A673 (cell line): ENCODE results near the gene FRMD3. TPM values are rescaled to one million over a fixed set of nuclear protein-coding genes. Genes with fewer than 3 reads are reported as not detected.

Experiments used
- BruUV-seq: library from RNA; stranded (reverse); fragments of 400-500 nt; replicated peaks from 2 replicates; lab custom pipeline; 2021; lab: Mats Ljungman, UMichigan
- CTCF ChIA-PET: fragments of 300-600 bp; sonication (Branson Sonifier 250); formaldehyde crosslinking; loops from one replicate; lab custom pipeline; 2022; ENCODE audit warnings: antibody characterized with exemption; lab: Charles Lee
- POLR2A ChIA-PET: fragments of 300-600 bp; sonication (Branson Sonifier 250); formaldehyde crosslinking; loops from one replicate; lab custom pipeline; 2022; ENCODE audit warnings: antibody characterized with exemption; ENCODE audit not compliant: low non-redundant PET; lab: Charles Lee
- DNase-seq: peaks from one replicate; pipeline ENCODE4 v3.0.0-alpha.2; 2015; ENCODE audit warnings: low spot score
- H3K27ac ChIP-seq: fragments of 200-600 bp; sonication (generic); 2 replicates; pipeline ENCODE4 v1.5.1; 2016; ENCODE audit warnings: mixed run types, low read depth, mild to moderate bottlenecking, mixed read lengths, antibody characterized with exemption, low read length; ENCODE audit not compliant: poor library complexity, severe bottlenecking
- H3K27me3 ChIP-seq: fragments of 200-600 bp; sonication (generic); replicated peaks from 2 replicates; pipeline ENCODE4 v1.6.1; 2017; ENCODE audit warnings: mixed run types, low read depth, mild to moderate bottlenecking, mixed read lengths, antibody characterized with exemption, low read length; ENCODE audit not compliant: insufficient read depth, poor library complexity
- H3K36me3 ChIP-seq: fragments of 200-600 bp; sonication (generic); 2 replicates; pipeline ENCODE4 v1.6.1; 2016; ENCODE audit warnings: mixed run types, mild to moderate bottlenecking, mixed read lengths, antibody characterized with exemption, low read length; ENCODE audit not compliant: insufficient read depth, poor library complexity, severe bottlenecking
- H3K4me1 ChIP-seq: fragments of 200-600 bp; sonication (generic); 2 replicates; pipeline ENCODE4 v1.6.1; 2017; ENCODE audit warnings: mixed run types, mild to moderate bottlenecking, mixed read lengths, antibody characterized with exemption, low read length; ENCODE audit not compliant: insufficient read depth, poor library complexity, severe bottlenecking
- H3K4me3 ChIP-seq: fragments of 200-600 bp; sonication (generic); 2 replicates; pipeline ENCODE4 v1.5.1; 2016; ENCODE audit warnings: low read depth, mixed run types, mild to moderate bottlenecking, mixed read lengths, low read length; ENCODE audit not compliant: poor library complexity, severe bottlenecking
- H3K9me3 ChIP-seq: fragments of 200-600 bp; sonication (generic); 2 replicates; pipeline ENCODE4 v1.6.1; 2016; ENCODE audit warnings: mixed run types, low read depth, mild to moderate bottlenecking, mixed read lengths, antibody characterized with exemption, low read length; ENCODE audit not compliant: poor library complexity, severe bottlenecking
- CTCF ChIP-seq: fragments of 300-800, 200-600 bp; sonication (generic); conservative IDR thresholded peaks from 2 replicates; pipeline ENCODE4 v1.5.1; 2017; ENCODE audit warnings: low read depth, mild to moderate bottlenecking, antibody characterized with exemption, low read length, moderate library complexity, mixed read lengths
- EZH2 ChIP-seq: fragments of 200-600 bp; sonication (generic); IDR thresholded peaks from 2 replicates; pipeline ENCODE4 v1.6.1; 2017; ENCODE audit warnings: borderline replicate concordance, low read depth, mild to moderate bottlenecking, mixed read lengths, antibody characterized with exemption, low read length; ENCODE audit not compliant: poor library complexity, severe bottlenecking
- intact Hi-C: fragments of 100-400 bp; cut with micrococcal nuclease; formaldehyde crosslinking; loops from one replicate; pipeline ENCODE4 v1.10.0; 2022; ENCODE audit not compliant: unreplicated experiment
- total RNA-seq: library from RNA; stranded (reverse); gene quantifications from 2 replicates; pipeline ENCODE4 v1.2.3, GENCODE V29; 2021

The FRMD3 gene
- total RNA-seq, 1 experiment from 2014 or later: 1.0 TPM

- CTCF ChIA-PET: interaction anchor here (1.2 kb wide), 1 partner anchor 325 kb away, joined by 5 read pairs; no protein-coding TSS in a partner anchor
- BruUV-seq: no TSS peak
- peaks cover 15% of the 10 kb centered on the region for H3K27me3 ChIP-seq
- intact Hi-C loops: loop anchor here (10.0 kb wide), 1 partner anchor 55 kb away; no protein-coding TSS in a partner anchor
- POLR2A ChIA-PET: no interaction called here
- peak overlapping the region; percentile 41 for H3K4me3 ChIP-seq
- peaks cover 4% of the 10 kb centered on the region for H3K4me1 ChIP-seq
- H3K9me3 ChIP-seq: no peaks in the 10 kb centered on the region
- DNase-seq: peak; percentile 65
- H3K27ac ChIP-seq: no peak overlapping the region
- no peaks in the 10 kb centered on the region for H3K36me3 ChIP-seq
- TF ChIP-seq EZH2 (peak; percentile 18), CTCF (peak; percentile 40; the same call in 1 of the 2 replicates)
Observed at GRCh38 chr9:83219154-83219923, 318.9 kb downstream of the FRMD3 start.

- no peak for DNase-seq
- CTCF ChIA-PET: no interaction called here
- no peak overlapping the region for H3K4me3 ChIP-seq
- H3K4me1 ChIP-seq: peaks cover 4% of the 10 kb centered on the region
- POLR2A ChIA-PET: no interaction called here
- no peaks in the 10 kb centered on the region for H3K36me3 ChIP-seq
- TF ChIP-seq CTCF (no peak), EZH2 (no peak)
- H3K27ac ChIP-seq: no peak overlapping the region
- peaks cover 15% of the 10 kb centered on the region for H3K27me3 ChIP-seq
- intact Hi-C loops: loop anchor here (10.0 kb wide), 1 partner anchor 56 kb away; no protein-coding TSS in a partner anchor
- no peaks in the 10 kb centered on the region for H3K9me3 ChIP-seq
- no TSS peak for BruUV-seq
Observed at GRCh38 chr9:83218411-83219090, 319.6 kb downstream of the FRMD3 start.

DNA sequence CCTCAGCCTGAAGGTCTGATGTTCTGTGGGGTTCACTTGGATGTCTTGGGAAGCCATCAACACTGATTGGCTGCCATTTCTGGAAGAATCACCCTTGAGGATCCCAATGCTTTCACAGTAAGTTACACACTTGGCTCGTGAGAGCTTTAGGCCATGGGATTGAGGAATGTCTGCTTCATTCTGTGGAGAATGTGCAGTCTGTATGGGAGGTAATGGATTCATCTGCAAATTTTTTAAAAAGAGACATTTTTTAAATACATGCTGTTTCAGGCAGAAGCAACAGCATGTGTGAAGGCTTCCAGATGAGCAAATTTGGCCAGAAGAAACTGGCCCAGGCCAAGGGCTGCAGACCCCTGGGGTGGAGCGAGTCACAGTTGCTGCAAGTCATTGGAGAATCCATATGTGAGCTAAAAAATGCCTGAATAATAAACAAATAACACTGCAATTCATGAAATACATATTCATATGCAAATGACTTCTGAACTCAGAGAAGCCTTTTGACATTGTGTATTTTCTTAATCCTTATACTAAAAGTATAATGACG, 328.9 kb downstream of the FRMD3 start:
- Histone ChIP-seq H3K27me3 (no peaks in the 10 kb centered on the region), H3K36me3 (no peaks in the 10 kb centered on the region), H3K9me3 (no peaks in the 10 kb centered on the region), H3K4me1 (no peaks in the 10 kb centered on the region), H3K4me3 (no peak overlapping the region), H3K27ac (no peak overlapping the region)
- intact Hi-C loops: no loop called here
- ChIA-PET CTCF (no interaction called here), POLR2A (no interaction called here)
- BruUV-seq: no TSS peak
- TF ChIP-seq CTCF (no peak), EZH2 (no peak)
- no peak for DNase-seq
